Measurements from ENCODE around the gene TMEM14A.

TMEM14A gene

GRCh38 chr6:52640170-52640569, 30.7 kb upstream of the TMEM14A start:
- Histone ChIP-seq H3K4me2 (ENCODE audit: low read length) (no peak overlapping the region), H2AFZ (ENCODE audit: low read depth, low read length) (no peak overlapping the region)

DNA sequence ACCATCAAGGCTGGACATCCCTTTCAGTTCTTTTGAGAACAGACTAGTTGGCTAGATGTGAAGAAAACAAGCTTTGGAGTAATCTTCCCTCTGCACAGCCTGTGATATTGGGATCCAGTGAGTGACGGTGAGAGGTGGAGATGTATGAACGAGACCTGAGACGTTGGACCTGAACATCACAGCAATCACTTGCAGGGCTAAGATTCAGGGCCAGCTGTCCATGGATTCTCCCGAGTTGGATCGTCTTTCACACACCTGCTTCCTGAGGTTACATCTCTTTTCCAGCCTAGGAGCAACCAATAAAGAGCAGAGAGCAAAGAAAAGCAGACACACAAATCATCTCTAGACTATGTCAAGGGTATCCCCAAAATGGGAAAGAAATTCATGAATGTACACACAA, 30.0 kb upstream of the TMEM14A start:
- Histone ChIP-seq H3K27me3 (ENCODE audit: low read depth, low read length) (peaks cover 11% of the 10 kb centered on the region; the same call in 1 of the 2 replicates), H2AFZ (ENCODE audit: low read depth, low read length) (no peak overlapping the region), H3K4me1 (ENCODE audit: low read length) (no peaks in the 10 kb centered on the region), H3K4me3 (ENCODE audit: low read length) (no peak overlapping the region), H3K79me2 (ENCODE audit: low read length) (no peaks in the 10 kb centered on the region), H4K20me1 (ENCODE audit: insufficient read depth, low read length) (no peaks in the 10 kb centered on the region), H3K9ac (ENCODE audit: low read length) (no peak overlapping the region), H3K27ac (ENCODE audit: low read length) (no peak overlapping the region), H3K9me3 (ENCODE audit: insufficient read depth, low read length) (no peaks in the 10 kb centered on the region), H3K4me2 (ENCODE audit: low read length) (no peak overlapping the region), H3K36me3 (replicated peaks; ENCODE audit: low read depth, low read length) (no peaks in the 10 kb centered on the region)
- no peak for TF ChIP-seq EZH2phosphoT487 (IDR thresholded peaks at IDR 0.05; ENCODE audit: low read depth)
- TF ChIP-seq, protein P1, sequence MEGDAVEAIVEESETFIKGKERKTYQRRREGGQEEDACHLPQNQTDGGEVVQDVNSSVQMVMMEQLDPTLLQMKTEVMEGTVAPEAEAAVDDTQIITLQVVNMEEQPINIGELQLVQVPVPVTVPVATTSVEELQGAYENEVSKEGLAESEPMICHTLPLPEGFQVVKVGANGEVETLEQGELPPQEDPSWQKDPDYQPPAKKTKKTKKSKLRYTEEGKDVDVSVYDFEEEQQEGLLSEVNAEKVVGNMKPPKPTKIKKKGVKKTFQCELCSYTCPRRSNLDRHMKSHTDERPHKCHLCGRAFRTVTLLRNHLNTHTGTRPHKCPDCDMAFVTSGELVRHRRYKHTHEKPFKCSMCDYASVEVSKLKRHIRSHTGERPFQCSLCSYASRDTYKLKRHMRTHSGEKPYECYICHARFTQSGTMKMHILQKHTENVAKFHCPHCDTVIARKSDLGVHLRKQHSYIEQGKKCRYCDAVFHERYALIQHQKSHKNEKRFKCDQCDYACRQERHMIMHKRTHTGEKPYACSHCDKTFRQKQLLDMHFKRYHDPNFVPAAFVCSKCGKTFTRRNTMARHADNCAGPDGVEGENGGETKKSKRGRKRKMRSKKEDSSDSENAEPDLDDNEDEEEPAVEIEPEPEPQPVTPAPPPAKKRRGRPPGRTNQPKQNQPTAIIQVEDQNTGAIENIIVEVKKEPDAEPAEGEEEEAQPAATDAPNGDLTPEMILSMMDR (IDR thresholded peaks at IDR 0.05; ENCODE audit: low read depth, low read length): no peak

More at GRCh38 chr6:52640170-52640569, 30.7 kb upstream of the TMEM14A start:
- Histone ChIP-seq H4K20me1 (ENCODE audit: insufficient read depth, low read length) (no peaks in the 10 kb centered on the region), H3K9ac (ENCODE audit: low read length) (no peak overlapping the region), H3K4me3 (ENCODE audit: low read length) (no peak overlapping the region), H3K79me2 (ENCODE audit: low read length) (no peaks in the 10 kb centered on the region), H3K36me3 (replicated peaks; ENCODE audit: low read depth, low read length) (no peaks in the 10 kb centered on the region), H3K4me1 (ENCODE audit: low read length) (no peaks in the 10 kb centered on the region), H3K27ac (ENCODE audit: low read length) (no peak overlapping the region), H3K27me3 (ENCODE audit: low read depth, low read length) (peaks cover 11% of the 10 kb centered on the region; the same call in 1 of the 2 replicates), H3K9me3 (ENCODE audit: insufficient read depth, low read length) (no peaks in the 10 kb centered on the region)
- TF ChIP-seq EZH2phosphoT487 (IDR thresholded peaks at IDR 0.05; ENCODE audit: low read depth): no peak
- TF ChIP-seq, protein P1 (IDR thresholded peaks at IDR 0.05; ENCODE audit: low read depth, low read length): no peak

GRCh38 chr6:52641388-52641787, 29.5 kb upstream of the TMEM14A start:
- Histone ChIP-seq H3K27me3 (ENCODE audit: low read depth, low read length) (peaks cover 11% of the 10 kb centered on the region; the same call in 1 of the 2 replicates), H3K27ac (ENCODE audit: low read length) (no peak overlapping the region), H4K20me1 (ENCODE audit: insufficient read depth, low read length) (no peaks in the 10 kb centered on the region), H2AFZ (ENCODE audit: low read depth, low read length) (no peak overlapping the region), H3K9ac (ENCODE audit: low read length) (no peak overlapping the region), H3K79me2 (ENCODE audit: low read length) (no peaks in the 10 kb centered on the region), H3K4me1 (ENCODE audit: low read length) (no peaks in the 10 kb centered on the region), H3K36me3 (replicated peaks; ENCODE audit: low read depth, low read length) (no peaks in the 10 kb centered on the region), H3K9me3 (ENCODE audit: insufficient read depth, low read length) (no peaks in the 10 kb centered on the region), H3K4me3 (ENCODE audit: low read length) (no peak overlapping the region), H3K4me2 (ENCODE audit: low read length) (no peak overlapping the region)
- TF ChIP-seq, protein P1 (IDR thresholded peaks at IDR 0.05; ENCODE audit: low read depth, low read length): no peak
- no peak for TF ChIP-seq EZH2phosphoT487 (IDR thresholded peaks at IDR 0.05; ENCODE audit: low read depth)

DNA sequence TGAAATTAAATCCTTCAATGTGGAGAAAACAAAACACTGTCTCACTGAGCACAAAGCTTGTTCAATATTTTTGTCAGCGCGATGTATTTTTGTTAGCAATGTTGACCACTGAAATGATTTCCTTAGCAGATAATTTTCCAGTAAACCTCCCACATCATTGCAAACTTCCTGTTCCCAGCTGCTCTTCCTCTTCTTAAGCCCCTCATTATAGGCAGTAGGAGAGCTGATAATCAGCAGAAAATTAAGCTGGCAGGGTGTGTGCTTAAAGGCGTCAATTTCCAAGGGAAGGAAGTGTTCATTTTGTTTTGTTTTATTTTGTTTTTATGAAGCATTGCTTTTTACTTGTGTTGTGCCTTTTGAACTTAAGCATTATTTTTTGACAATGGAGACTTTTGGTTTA, 29.1 kb upstream of the TMEM14A start:
- Histone ChIP-seq H3K4me1 (ENCODE audit: low read length) (no peaks in the 10 kb centered on the region), H3K27me3 (ENCODE audit: low read depth, low read length) (peaks cover 11% of the 10 kb centered on the region; the same call in 1 of the 2 replicates), H3K36me3 (replicated peaks; ENCODE audit: low read depth, low read length) (no peaks in the 10 kb centered on the region), H2AFZ (ENCODE audit: low read depth, low read length) (no peak overlapping the region), H3K9ac (ENCODE audit: low read length) (no peak overlapping the region), H3K79me2 (ENCODE audit: low read length) (no peaks in the 10 kb centered on the region), H4K20me1 (ENCODE audit: insufficient read depth, low read length) (no peaks in the 10 kb centered on the region), H3K9me3 (ENCODE audit: insufficient read depth, low read length) (no peaks in the 10 kb centered on the region), H3K27ac (ENCODE audit: low read length) (no peak overlapping the region), H3K4me3 (ENCODE audit: low read length) (no peak overlapping the region), H3K4me2 (ENCODE audit: low read length) (no peak overlapping the region)
- TF ChIP-seq, protein P1 (IDR thresholded peaks at IDR 0.05; ENCODE audit: low read depth, low read length): no peak
- TF ChIP-seq EZH2phosphoT487 (IDR thresholded peaks at IDR 0.05; ENCODE audit: low read depth): no peak

Measured in OCI-LY3 (cell line).